Ammon's horn (tissue), 1 donor: ENCODE results near the gene ZNF20.
"Not testable (repeated sequence)": the region's sequence is repeated elsewhere in the genome, so short reads cannot be mapped to it uniquely, and the experiment has no call there.

Experiments
- DNase-seq: peaks from one replicate; pipeline ENCODE4 v3.0.0-alpha.2; 2016; ENCODE audit warnings: low spot score

Gene ZNF20

DNA sequence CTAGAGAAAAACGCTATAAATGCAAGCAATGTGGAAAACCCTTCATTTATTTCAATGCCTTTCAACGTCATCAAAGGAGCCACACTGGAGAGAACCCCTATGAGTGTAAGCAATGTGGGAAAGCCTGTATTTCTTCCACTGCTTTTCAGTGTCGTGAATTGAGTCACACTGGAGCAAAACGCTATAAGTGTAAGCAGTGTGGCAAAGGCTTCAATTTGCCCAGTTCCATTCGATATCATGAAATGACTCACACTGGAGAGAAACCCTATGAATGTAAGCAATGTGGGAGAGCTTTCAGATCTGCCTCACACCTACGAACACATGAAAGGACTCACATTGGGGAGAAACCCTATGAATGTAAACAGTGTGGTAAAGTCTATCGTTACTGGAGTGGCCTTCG is 27.4 kb downstream of the ZNF20 start:
- DNase-seq, result no peak

GRCh38 chr19:12111943-12112637 is 28.1 kb downstream of the ZNF20 start:
- DNase-seq, result no peak

- no peak for DNase-seq
These were observed 29.0 kb downstream of the ZNF20 start for GRCh38 chr19:12111176-12111575.

DNA sequence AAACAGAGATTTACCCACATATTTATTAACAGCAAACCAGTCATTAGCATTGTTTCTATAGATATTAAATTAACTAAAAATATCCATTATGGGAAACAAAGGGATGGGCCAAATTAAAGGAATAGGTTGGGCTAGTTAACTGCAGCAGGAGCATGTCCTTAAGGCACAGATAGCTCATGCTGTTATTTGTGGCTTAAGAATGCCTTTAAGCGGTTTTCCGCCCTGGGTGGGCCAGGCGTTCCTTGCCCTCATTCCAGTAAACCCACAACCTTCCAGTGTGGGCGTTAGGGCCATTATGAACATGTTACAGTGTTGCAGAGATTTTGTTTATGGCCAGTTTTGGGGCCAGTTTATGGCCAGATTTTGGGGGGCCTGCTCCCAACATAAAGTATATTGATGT is 36.2 kb downstream of the ZNF20 start:
- not testable (repeated sequence) for DNase-seq

GRCh38 chr19:12098040-12098439 is 42.1 kb downstream of the ZNF20 start:
- DNase-seq, result no peak

DNA sequence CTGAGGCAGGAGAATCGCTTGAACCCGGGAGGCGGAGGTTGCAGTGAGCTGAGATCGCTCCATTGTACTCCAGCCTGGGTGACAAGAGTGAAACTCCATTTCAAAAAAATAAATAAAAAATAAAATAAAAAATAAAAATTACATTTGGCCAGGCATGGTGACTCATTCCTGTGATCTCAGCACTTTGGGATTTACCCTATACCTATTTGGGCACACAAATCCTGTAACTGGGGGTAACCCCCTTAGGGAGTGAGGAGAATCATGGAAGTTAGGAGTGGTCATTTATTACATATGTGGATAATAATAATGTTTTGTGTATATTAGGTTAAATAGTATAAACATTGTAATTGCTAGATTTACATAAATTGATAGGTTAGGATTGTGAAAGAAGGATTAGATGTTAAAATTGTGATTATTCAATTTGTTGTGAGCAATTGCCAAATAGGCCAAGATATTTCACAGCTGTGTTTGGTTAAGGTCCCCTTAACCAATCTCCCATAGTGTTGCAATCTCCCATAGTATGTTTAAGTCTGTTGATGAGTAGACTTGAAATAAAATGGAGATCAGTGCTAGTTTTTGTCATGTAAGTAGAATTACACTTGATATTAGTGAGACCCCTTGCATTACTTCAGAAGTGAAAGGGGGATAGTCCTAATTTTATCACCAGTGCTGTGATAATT is 44.9 kb downstream of the ZNF20 start:
- DNase-seq, result no peak

DNA sequence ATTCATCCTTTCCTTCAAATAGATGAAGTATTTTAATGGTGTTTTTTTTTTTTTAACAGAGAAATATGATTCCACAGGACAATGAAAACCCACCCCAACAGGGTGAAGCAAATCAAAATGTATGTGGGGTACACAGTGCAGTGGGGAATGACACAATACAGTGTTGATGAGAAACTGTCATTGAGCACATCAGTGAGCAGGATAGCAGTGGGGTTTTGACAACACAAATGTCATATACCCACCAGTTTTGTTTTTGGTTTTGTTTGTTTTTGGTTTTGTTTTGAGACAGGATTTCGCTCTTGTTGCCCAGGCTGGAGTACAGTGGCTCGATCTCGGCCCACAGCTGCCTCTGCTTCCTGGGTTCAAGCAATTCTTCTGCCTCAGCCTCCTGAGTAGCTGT is 46.4 kb downstream of the ZNF20 start:
- no peak for DNase-seq

DNA sequence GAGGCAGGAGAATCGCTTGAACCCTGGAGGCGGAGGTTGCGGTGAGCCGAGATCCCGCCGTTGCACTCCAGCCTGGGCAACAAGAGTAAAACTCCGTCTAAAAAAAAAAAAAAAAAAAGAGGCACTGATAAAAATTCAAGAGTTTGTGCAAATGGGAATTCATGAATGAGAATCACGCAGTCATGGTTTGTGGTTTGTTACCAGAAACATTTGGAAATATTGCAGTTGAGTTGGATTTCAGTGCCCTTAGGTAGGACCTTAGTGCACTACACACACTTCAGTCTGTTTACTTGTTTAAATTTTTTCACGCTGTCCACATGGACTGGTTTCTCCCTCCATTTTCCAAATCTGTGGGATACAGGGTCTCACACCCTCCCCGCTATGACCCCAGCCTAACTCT is 47.2 kb downstream of the ZNF20 start:
- no peak for DNase-seq

DNA sequence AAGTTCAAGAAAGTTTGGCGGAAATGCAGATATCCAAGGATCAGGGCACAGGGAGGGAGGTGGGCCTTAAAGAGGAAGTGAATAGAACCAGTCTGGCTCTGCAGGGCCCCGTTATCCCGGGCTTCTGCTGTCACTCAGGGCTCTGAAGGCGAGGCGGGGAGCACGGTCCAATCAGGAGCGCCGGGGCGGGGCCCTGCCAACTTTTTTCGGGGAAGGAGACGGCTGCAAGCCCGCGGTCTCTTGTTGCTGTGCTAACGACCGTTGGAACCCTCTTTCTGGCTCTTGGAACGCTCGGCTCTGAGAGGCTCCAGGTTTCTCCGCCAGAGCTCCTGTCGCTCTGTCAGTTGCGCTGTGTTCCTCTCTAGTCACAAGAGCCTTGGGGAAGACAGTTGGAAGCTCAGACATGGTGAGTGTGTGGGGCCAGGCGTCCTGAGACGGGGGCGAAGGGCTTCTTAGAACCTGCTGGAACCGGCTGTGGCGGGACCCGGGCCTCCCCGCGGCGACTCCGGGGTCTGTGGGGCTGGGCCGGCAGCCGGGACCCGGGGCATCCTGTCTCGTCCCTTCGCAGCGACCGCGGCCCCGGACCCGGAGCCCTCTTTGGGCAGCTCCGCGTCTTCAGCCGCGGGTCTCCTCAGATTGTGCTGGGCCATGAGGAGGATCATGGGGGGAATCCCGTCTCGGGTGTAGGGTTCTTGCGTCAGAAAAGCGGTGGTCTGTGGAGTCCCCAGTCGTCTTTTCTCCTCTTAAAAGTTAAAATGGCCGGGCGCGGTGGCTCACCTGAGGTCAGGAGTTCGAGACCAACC is 47.9 kb downstream of the ZNF20 start:
- peak; percentile 76 for DNase-seq

DNA sequence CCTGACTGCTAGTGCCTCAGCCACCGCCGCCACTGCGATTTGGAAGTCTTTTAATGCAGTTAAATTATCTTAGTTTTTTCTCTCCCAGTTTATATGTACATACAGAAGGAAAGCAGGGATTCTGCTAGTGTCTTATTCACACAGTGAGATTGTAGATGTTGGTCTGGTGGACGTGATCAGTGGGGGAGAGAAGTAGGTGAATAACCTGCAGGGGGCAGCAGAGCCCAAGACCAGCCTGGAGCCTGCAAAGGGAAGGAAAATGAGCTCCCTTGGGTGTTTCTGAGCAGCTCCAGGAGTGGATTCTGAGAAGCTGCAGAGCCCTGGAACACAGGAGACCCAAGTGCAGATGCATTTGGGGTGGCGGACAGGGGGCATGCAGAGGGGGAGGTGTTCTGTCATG is 49.3 kb downstream of the ZNF20 start:
- peak; percentile 72 for DNase-seq

- no peak for DNase-seq
These were observed 54.9 kb downstream of the ZNF20 start for GRCh38 chr19:12085074-12085818.

- not testable (repeated sequence) for DNase-seq
These were observed 56.8 kb downstream of the ZNF20 start for GRCh38 chr19:12083336-12083735.
